ENCODE measurements around the gene GRPR.

GRCh38 chrX:16138108-16138427 lies 14.7 kb downstream of the GRPR start:
- TF ChIP-seq CTCF (IDR thresholded peaks at IDR 0.05) = no peak
- TF ChIP-seq ZFX (IDR thresholded peaks at IDR 0.05; ENCODE audit: borderline replicate concordance) = no peak

All from 22Rv1 (cell line).